ENCODE results near the gene AK4.

- TF ChIP-seq CTCF (IDR thresholded peaks at IDR 0.05; ENCODE audit: low read depth, low read length) (no peak), MAX (IDR thresholded peaks at IDR 0.05; ENCODE audit: low read depth, low read length) (no peak), POLR2A (IDR thresholded peaks at IDR 0.05; ENCODE audit: extremely low read depth, insufficient read length) (no peak), MYC (IDR thresholded peaks at IDR 0.05; ENCODE audit: low read depth, low read length) (no peak)
Observed at GRCh38 chr1:65266476-65266875, 118.5 kb downstream of the AK4 start.

All from NB4 (cell line).